Neural cell (in vitro differentiated cells): ENCODE data around the gene GABRR1.

Source experiments
- EP300 ChIP-seq: fragments of 450-650 bp; conservative IDR thresholded peaks from 2 replicates; pipeline ENCODE4 v1.6.1; 2014; ENCODE audit warnings: antibody characterized with exemption, mild to moderate bottlenecking, moderate library complexity; ENCODE audit not compliant: poor library complexity, severe bottlenecking
- EZH2 ChIP-seq: fragments of 200-600, 300-800 bp; shearing (Covaris generic), sonication (generic); IDR thresholded peaks from 2 replicates; pipeline ENCODE4 v1.6.1; 2014; ENCODE audit warnings: antibody characterized with exemption, low read length, borderline replicate concordance, mild to moderate bottlenecking; ENCODE audit not compliant: insufficient read depth, poor library complexity, severe bottlenecking
- MXI1 ChIP-seq: fragments of 450-650 bp; conservative IDR thresholded peaks from 2 replicates; pipeline ENCODE4 v1.6.1; 2014; ENCODE audit warnings: antibody characterized with exemption, mild to moderate bottlenecking; ENCODE audit not compliant: poor library complexity, severe bottlenecking
- POLR2AphosphoS5 ChIP-seq: IDR thresholded peaks from 2 replicates; pipeline ENCODE4 v1.6.1; 2012
- RAD21 ChIP-seq: fragments of 450-650 bp; conservative IDR thresholded peaks from 2 replicates; pipeline ENCODE4 v1.6.1; 2014; ENCODE audit warnings: antibody characterized with exemption, mild to moderate bottlenecking, moderate library complexity
- SMC3 ChIP-seq: fragments of 450-650 bp; conservative IDR thresholded peaks from 2 replicates; pipeline ENCODE4 v1.6.1; 2014; ENCODE audit warnings: antibody characterized with exemption, mild to moderate bottlenecking, moderate library complexity; ENCODE audit not compliant: poor library complexity
- TAF1 ChIP-seq: IDR thresholded peaks from 2 replicates; pipeline ENCODE4 v1.6.1; 2012; ENCODE audit warnings: low read depth
- TF ChIP-seq, protein P1 (sequence below): fragments of 450-650 bp; IDR thresholded peaks from 2 replicates; pipeline ENCODE4 v1.5.1; 2014; ENCODE audit warnings: antibody characterized with exemption, mild to moderate bottlenecking, moderate library complexity; ENCODE audit not compliant: poor library complexity, severe bottlenecking
- TF ChIP-seq, protein P2 (sequence below): IDR thresholded peaks from 2 replicates; pipeline ENCODE4 v1.6.1; 2012; ENCODE audit warnings: borderline replicate concordance

DNA sequence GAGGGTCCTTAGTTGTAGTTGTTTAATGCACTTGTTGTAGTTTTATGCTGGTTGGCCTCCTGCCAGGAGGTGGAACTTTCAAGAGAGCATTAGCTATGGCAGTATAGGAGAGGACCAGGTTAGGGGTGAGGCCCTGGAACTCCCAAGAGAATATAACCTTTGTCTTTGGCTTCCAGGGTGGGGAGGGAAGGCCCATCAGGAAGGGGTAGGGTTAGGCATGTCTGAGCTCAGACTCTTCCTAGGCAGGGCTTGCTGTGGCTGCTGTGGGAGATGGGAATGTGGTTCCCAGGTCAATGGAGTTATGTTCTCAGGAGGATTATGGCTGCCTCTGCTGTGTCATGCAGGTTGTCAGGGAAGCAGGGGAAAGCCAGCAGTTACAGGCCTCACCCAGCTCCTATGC is 20.0 kb upstream of the GABRR1 start:
- TF ChIP-seq, protein P1, sequence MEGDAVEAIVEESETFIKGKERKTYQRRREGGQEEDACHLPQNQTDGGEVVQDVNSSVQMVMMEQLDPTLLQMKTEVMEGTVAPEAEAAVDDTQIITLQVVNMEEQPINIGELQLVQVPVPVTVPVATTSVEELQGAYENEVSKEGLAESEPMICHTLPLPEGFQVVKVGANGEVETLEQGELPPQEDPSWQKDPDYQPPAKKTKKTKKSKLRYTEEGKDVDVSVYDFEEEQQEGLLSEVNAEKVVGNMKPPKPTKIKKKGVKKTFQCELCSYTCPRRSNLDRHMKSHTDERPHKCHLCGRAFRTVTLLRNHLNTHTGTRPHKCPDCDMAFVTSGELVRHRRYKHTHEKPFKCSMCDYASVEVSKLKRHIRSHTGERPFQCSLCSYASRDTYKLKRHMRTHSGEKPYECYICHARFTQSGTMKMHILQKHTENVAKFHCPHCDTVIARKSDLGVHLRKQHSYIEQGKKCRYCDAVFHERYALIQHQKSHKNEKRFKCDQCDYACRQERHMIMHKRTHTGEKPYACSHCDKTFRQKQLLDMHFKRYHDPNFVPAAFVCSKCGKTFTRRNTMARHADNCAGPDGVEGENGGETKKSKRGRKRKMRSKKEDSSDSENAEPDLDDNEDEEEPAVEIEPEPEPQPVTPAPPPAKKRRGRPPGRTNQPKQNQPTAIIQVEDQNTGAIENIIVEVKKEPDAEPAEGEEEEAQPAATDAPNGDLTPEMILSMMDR, result no peak
- TF ChIP-seq RAD21 (no peak), TAF1 (no peak), EZH2 (no peak), EP300 (no peak), SMC3 (no peak), POLR2AphosphoS5 (no peak), MXI1 (no peak)
- TF ChIP-seq, protein P2, sequence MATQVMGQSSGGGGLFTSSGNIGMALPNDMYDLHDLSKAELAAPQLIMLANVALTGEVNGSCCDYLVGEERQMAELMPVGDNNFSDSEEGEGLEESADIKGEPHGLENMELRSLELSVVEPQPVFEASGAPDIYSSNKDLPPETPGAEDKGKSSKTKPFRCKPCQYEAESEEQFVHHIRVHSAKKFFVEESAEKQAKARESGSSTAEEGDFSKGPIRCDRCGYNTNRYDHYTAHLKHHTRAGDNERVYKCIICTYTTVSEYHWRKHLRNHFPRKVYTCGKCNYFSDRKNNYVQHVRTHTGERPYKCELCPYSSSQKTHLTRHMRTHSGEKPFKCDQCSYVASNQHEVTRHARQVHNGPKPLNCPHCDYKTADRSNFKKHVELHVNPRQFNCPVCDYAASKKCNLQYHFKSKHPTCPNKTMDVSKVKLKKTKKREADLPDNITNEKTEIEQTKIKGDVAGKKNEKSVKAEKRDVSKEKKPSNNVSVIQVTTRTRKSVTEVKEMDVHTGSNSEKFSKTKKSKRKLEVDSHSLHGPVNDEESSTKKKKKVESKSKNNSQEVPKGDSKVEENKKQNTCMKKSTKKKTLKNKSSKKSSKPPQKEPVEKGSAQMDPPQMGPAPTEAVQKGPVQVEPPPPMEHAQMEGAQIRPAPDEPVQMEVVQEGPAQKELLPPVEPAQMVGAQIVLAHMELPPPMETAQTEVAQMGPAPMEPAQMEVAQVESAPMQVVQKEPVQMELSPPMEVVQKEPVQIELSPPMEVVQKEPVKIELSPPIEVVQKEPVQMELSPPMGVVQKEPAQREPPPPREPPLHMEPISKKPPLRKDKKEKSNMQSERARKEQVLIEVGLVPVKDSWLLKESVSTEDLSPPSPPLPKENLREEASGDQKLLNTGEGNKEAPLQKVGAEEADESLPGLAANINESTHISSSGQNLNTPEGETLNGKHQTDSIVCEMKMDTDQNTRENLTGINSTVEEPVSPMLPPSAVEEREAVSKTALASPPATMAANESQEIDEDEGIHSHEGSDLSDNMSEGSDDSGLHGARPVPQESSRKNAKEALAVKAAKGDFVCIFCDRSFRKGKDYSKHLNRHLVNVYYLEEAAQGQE, result no peak
